IgD-negative memory B cell (primary cell): ENCODE measurements around the gene SLC1A5. TPM values are rescaled to one million over a fixed set of nuclear protein-coding genes. Genes with fewer than 3 reads are reported as not detected.
A peak's percentile ranks its signal among the peaks of the same experiment; 100 is the strongest.
"Not testable (repeated sequence)": the region's sequence is repeated elsewhere in the genome, so short reads cannot be mapped to it uniquely, and the experiment has no call there.

Source experiments
- H3K27ac Mint-ChIP-seq, 3 donors: one replicate each; pipeline ENCODE4 v1.8.0; 2020 to 2022; ENCODE audit warnings: mild to moderate bottlenecking in 3 of 3, mixed read lengths in 3 of 3, moderate library complexity in 1 of 3
- H3K27me3 Mint-ChIP-seq: one replicate; pipeline ENCODE4 v1.8.0; 2021; ENCODE audit warnings: mixed read lengths
- H3K36me3 Mint-ChIP-seq: one replicate; pipeline ENCODE4 v1.8.0; 2020; ENCODE audit warnings: mild to moderate bottlenecking, mixed read lengths
- H3K4me1 Mint-ChIP-seq, 3 donors: one replicate each; pipeline ENCODE4 v1.8.0; 2020 to 2022; ENCODE audit warnings: mixed read lengths in 3 of 3, mild to moderate bottlenecking in 1 of 3
- H3K4me3 Mint-ChIP-seq, 4 donors: one replicate each; pipeline ENCODE4 v1.8.0; 2020 to 2022; ENCODE audit warnings: mild to moderate bottlenecking in 4 of 4, mixed read lengths in 4 of 4, moderate library complexity in 3 of 4
- H3K9me3 Mint-ChIP-seq, 3 donors: one replicate each; pipeline ENCODE4 v1.8.0; 2020 to 2021; ENCODE audit warnings: mixed read lengths in 3 of 3, mild to moderate bottlenecking in 1 of 3
- polyA plus RNA-seq: library from polyadenylated mRNA; unstranded; fragments of 300-500 nt; fragmentation: Illumina TruSeq; gene quantifications from one replicate; pipeline ENCODE4 v1.2.3, GENCODE V29; 2021

The SLC1A5 gene
- polyA plus RNA-seq, 1 donor from 2014 or later = 38.2 TPM

DNA sequence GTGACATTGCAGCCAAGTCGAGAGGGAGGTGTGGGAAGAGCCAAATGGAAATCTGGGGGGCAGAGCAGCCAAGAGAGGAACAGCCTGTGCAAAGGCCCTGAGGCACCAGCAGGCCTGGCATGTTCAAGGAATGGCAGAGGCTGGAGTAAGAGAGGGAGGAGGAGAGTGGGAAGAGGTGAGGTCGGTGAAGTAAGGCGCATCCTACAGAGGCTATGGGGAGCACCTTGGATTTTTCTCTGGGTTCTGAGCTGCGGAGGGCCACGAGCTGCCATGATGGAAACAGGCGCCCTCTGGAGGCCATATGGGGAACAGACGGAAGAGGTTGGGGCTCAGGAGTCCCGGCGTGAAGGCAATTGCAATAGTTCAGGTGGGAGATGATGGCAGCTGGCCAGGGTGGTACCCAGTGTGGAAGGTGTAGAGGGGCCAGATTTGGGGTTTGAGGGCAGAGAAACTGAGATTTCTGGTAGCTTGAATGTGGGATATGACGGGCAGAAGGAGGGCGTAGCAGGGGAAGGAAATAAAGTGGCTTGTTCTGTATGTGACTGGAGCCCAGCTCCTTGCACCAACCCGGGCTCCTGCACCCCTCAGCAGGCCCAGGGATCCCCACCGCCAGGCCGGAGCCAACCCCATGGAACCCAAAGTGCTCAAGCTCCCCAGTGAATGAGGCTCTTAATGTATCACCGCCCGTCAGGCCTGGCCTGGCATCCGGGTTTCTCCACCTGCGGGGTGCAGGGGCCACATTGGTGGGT lies 21.7 kb downstream of the SLC1A5 start:
- Mint-ChIP-seq H3K4me3 (no peak overlapping the region), H3K36me3 (peaks cover 1% of the 10 kb centered on the region), H3K9me3 (no peaks in the 10 kb centered on the region), H3K4me1 (peaks cover 0 to 6% (median 2%) of the 10 kb centered on the region in 3 donors), H3K27ac (no peak overlapping the region), H3K27me3 (no peaks in the 10 kb centered on the region)

DNA sequence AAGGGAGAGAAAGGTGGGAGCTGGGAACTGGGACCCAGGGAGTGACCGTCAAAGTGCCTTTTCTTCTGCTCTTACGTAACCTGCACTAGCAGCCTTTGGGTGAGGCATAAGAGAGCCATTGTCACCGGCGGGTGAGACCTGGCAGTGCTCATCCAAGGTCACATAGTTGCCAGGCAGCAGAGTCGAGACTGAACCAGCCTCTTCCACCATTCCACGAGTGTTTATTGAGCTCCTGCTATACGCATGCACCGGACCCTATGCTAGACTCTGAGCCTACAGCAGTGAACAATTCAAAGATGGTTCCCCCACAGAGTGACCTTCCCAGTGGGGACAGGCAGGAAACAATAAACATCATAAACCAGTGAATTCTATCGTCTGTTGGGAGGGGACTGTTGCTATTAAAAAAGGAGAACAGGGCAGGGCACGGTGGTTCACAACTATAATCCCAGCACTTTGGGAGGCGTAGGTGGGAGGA lies 23.5 kb downstream of the SLC1A5 start:
- no peak overlapping the region for H3K27ac Mint-ChIP-seq
- H3K9me3 Mint-ChIP-seq = no peaks in the 10 kb centered on the region
- H3K27me3 Mint-ChIP-seq = no peaks in the 10 kb centered on the region
- H3K36me3 Mint-ChIP-seq = peaks cover 2% of the 10 kb centered on the region
- H3K4me1 Mint-ChIP-seq = peaks cover 0 to 5% (median 2%) of the 10 kb centered on the region in 3 donors
- H3K4me3 Mint-ChIP-seq = no peak overlapping the region

DNA sequence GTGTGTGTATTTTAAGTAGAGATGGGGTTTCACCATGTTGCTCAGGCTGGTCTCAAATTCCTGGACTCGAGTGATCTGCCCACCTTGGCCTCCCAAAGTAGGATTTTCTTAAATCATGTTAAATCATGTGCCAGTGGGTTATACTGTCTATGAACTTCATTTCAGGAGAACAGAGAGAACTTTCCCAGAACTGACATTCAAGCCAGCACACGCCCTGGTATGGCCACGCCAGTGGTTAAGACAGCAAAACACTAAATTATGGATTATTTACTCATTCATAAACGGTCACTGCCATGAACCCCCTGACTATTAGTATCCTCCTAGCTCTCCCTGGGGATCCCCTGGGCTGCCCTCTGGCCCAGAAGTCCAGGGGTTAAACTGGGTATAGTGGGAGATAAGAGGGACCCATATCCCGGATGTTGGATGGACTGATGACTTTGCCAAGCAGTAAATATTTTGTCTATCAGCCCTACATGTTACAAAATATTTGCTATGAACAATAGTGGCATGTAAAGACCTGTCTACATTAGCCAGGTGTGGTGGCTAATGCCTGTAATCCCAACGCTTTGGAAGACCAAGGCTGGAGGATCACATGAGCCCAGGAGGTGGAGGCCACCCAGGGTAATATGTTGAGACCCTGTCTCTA lies 26.0 kb downstream of the SLC1A5 start:
- no peak overlapping the region for H3K4me3 Mint-ChIP-seq

DNA sequence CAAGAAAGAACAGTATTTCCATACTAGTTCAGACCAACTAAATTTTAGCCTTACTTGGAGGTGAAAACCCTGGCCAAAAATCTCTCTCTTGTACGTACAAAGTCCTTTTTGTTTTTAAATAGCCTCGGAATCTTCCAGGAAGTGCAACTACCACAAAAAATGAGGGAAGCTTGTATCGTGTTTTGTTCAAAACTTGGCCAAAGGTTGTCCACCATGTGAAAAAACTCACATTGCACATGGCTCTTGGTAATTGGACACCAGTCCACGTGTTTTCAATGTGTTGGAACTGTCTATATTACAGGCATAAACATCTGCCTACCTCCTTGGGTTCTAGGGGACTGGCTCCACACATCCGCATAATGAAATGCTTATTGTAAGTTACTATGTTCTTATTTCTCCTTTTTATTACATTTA lies 27.0 kb downstream of the SLC1A5 start:
- no peaks in the 10 kb centered on the region for H3K27me3 Mint-ChIP-seq
- H3K4me3 Mint-ChIP-seq = no peak overlapping the region
- H3K27ac Mint-ChIP-seq = no peak overlapping the region
- no peaks in the 10 kb centered on the region for H3K9me3 Mint-ChIP-seq
- peaks cover 0 to 7% (median 3%) of the 10 kb centered on the region in 3 donors for H3K4me1 Mint-ChIP-seq
- peaks cover 6% of the 10 kb centered on the region for H3K36me3 Mint-ChIP-seq

More for the DNA sequence above, 26.0 kb downstream of the SLC1A5 start:
- no peaks in the 10 kb centered on the region for H3K27me3 Mint-ChIP-seq
- H3K27ac Mint-ChIP-seq = peak overlapping the region in 1 of 3 donors; percentile 13
- H3K36me3 Mint-ChIP-seq = peaks cover 6% of the 10 kb centered on the region
- H3K9me3 Mint-ChIP-seq = no peaks in the 10 kb centered on the region
- H3K4me1 Mint-ChIP-seq = peaks cover 2 to 7% (median 5%) of the 10 kb centered on the region in 3 donors

- not testable (repeated sequence) for H3K36me3 Mint-ChIP-seq, H3K9me3 Mint-ChIP-seq, H3K4me1 Mint-ChIP-seq, H3K27ac Mint-ChIP-seq, H3K27me3 Mint-ChIP-seq, H3K4me3 Mint-ChIP-seq
Observed at GRCh38 chr19:46760897-46761296, 27.5 kb downstream of the SLC1A5 start.

- Mint-ChIP-seq H3K36me3 (peaks cover 6% of the 10 kb centered on the region), H3K27ac (no peak overlapping the region), H3K9me3 (no peaks in the 10 kb centered on the region), H3K27me3 (no peaks in the 10 kb centered on the region), H3K4me1 (peaks cover 0 to 7% (median 3%) of the 10 kb centered on the region in 3 donors), H3K4me3 (no peak overlapping the region)
Observed at GRCh38 chr19:46760363-46760762, 28.0 kb downstream of the SLC1A5 start.

GRCh38 chr19:46759817-46760333 lies 28.5 kb downstream of the SLC1A5 start:
- no peaks in the 10 kb centered on the region for H3K27me3 Mint-ChIP-seq
- no peaks in the 10 kb centered on the region for H3K9me3 Mint-ChIP-seq
- H3K4me3 Mint-ChIP-seq = no peak overlapping the region
- H3K4me1 Mint-ChIP-seq = peaks cover 0 to 7% (median 3%) of the 10 kb centered on the region in 3 donors
- peaks cover 6% of the 10 kb centered on the region for H3K36me3 Mint-ChIP-seq
- no peak overlapping the region for H3K27ac Mint-ChIP-seq

DNA sequence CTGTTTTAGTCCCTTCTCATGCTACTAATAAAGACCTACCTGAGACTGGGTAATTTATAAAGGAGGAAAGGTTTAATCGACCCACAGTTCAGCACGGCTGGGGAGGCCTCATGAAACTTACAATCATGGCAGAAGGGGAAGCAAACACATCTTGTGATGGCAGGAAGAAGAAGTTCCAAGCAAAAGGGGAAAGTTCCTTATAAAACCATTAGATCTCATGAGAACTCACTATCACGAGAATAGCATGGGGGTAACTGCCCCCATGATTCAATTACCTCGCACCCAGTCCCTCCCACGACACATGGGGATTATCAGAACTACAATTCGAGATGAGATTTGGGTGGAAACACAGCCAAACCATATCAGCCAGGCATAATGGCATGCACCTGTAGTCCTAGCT lies 29.2 kb downstream of the SLC1A5 start:
- peaks cover 0 to 7% (median 3%) of the 10 kb centered on the region in 3 donors for H3K4me1 Mint-ChIP-seq
- H3K36me3 Mint-ChIP-seq = peaks cover 6% of the 10 kb centered on the region
- no peak overlapping the region for H3K27ac Mint-ChIP-seq
- no peaks in the 10 kb centered on the region for H3K9me3 Mint-ChIP-seq
- H3K4me3 Mint-ChIP-seq = no peak overlapping the region
- no peaks in the 10 kb centered on the region for H3K27me3 Mint-ChIP-seq

- H3K9me3 Mint-ChIP-seq = no peaks in the 10 kb centered on the region
Observed at GRCh38 chr19:46756544-46756888, 31.9 kb downstream of the SLC1A5 start.

DNA sequence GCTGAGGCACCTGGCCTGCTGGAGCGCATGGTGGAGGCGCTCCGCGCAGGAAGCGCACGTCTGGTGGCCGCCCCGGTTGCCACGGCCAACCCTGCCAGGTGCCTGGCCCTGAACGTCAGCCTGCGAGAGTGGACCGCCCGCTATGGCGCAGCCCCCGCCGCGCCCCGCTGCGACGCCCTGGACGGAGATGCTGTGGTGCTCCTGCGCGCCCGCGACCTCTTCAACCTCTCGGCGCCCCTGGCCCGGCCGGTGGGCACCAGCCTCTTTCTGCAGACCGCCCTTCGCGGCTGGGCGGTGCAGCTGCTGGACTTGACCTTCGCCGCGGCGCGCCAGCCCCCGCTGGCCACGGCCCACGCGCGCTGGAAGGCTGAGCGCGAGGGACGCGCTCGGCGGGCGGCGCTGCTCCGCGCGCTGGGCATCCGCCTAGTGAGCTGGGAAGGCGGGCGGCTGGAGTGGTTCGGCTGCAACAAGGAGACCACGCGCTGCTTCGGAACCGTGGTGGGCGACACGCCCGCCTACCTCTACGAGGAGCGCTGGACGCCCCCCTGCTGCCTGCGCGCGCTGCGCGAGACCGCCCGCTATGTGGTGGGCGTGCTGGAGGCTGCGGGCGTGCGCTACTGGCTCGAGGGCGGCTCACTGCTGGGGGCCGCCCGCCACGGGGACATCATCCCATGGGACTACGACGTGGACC lies 32.4 kb downstream of the SLC1A5 start:
- Mint-ChIP-seq H3K4me1 (peaks cover 4 to 12% (median 5%) of the 10 kb centered on the region in 3 donors), H3K36me3 (peaks cover 11% of the 10 kb centered on the region), H3K27ac (no peak overlapping the region), H3K27me3 (no peaks in the 10 kb centered on the region), H3K9me3 (no peaks in the 10 kb centered on the region), H3K4me3 (no peak overlapping the region)

More at GRCh38 chr19:46756544-46756888, 31.9 kb downstream of the SLC1A5 start:
- no peak overlapping the region for H3K4me3 Mint-ChIP-seq
- peaks cover 11% of the 10 kb centered on the region for H3K36me3 Mint-ChIP-seq
- H3K27me3 Mint-ChIP-seq = no peaks in the 10 kb centered on the region
- no peak overlapping the region for H3K27ac Mint-ChIP-seq
- H3K4me1 Mint-ChIP-seq = peaks cover 4 to 12% (median 5%) of the 10 kb centered on the region in 3 donors

DNA sequence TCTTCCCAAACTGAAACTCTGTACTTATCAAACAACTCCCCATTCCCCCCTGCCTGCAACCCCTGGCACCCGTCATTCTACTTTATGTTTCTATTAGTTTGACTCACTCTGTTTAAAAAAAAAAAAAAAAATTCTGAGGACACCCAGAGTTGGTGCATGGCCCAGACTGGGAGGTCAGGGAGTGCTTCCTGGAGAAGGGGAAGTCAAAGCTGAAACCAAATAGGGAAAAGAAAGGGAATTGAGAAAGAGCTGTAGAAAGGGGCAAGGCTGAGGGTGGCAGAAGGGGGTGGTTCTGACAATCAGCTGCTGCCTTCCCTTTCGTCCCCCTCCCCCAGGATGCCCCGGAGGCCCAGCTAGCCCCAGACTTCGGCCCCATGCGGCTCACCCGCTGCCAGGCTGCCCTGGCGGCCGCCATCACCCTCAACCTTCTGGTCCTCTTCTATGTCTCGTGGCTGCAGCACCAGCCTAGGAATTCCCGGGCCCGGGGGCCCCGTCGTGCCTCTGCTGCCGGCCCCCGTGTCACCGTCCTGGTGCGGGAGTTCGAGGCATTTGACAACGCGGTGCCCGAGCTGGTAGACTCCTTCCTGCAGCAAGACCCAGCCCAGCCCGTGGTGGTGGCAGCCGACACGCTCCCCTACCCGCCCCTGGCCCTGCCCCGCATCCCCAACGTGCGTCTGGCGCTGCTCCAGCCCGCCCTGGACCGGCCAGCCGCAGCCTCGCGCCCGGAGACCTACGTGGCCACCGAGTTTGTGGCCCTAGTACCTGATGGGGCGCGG lies 33.1 kb downstream of the SLC1A5 start:
- Mint-ChIP-seq H3K27me3 (no peaks in the 10 kb centered on the region), H3K27ac (no peak overlapping the region), H3K4me1 (peaks cover 7 to 12% (median 10%) of the 10 kb centered on the region in 3 donors), H3K9me3 (no peaks in the 10 kb centered on the region), H3K4me3 (no peak overlapping the region), H3K36me3 (peaks cover 11% of the 10 kb centered on the region)

- Mint-ChIP-seq H3K4me3 (peak overlapping the region in 1 of 4 donors; percentile 26), H3K27me3 (no peaks in the 10 kb centered on the region), H3K9me3 (no peaks in the 10 kb centered on the region), H3K4me1 (peaks cover 8 to 19% (median 14%) of the 10 kb centered on the region in 3 donors), H3K27ac (no peak overlapping the region), H3K36me3 (peaks cover 9% of the 10 kb centered on the region)
Observed at GRCh38 chr19:46753420-46754155, 34.8 kb downstream of the SLC1A5 start.

DNA sequence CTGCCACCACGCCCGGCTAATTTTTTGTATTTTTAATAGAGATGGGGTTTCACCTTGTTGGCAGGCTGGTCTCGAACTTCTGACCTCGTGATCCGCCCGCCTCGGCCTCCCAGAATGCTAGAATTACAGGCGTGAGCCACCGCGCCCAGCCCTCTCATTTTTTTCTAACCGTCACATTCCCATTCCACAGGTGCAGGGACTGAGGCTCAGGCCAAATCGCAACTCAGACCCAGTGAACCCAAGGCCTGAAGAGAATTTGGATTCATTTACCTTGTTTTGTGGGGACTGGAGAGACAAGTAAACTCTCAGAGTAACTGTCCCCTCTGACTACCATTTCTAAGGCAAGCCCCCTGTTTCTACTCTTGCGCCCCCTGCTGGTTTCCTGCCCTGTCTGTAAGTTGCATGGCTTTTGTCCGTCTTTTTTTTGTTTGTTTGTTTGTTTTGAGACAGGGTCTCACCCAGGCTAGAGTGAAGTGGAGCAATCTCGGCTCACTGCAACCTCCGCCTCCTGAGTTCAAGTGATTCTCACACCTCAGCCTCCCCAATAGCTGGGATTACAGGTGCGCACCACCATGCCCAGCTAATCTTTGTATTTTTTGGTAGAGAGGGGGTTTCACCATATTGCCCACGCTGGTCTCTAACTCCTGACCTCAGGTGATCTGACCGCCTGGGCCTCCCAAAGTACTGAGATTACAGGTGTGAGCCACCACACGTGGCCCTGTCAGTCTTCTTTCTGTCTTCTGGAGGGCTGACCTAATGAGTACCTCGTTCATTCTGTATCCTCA lies 39.9 kb downstream of the SLC1A5 start:
- Mint-ChIP-seq H3K27ac (peak overlapping the region; percentile 89 to 99 (median 99)), H3K4me3 (peak overlapping the region in 3 of 4 donors; percentile 67 to 91 (median 86)), H3K27me3 (no peaks in the 10 kb centered on the region), H3K4me1 (peaks cover 25 to 34% (median 32%) of the 10 kb centered on the region in 3 donors), H3K9me3 (no peaks in the 10 kb centered on the region), H3K36me3 (peaks cover 2% of the 10 kb centered on the region)
